Karpas-422 (cell line): ENCODE data around the gene ADORA2B. TPM values are rescaled to one million over a fixed set of nuclear protein-coding genes. Genes with fewer than 3 reads are reported as not detected.
A peak's percentile ranks its signal among the peaks of the same experiment; 100 is the strongest.

ENCODE experiments used
- DNase-seq: peaks from one replicate; pipeline ENCODE4 v3.0.0-alpha.2; 2015
- H2AFZ ChIP-seq: fragments of 200-600 bp; sonication (generic); 2 replicates; pipeline ENCODE4 v1.6.1; 2014; ENCODE audit warnings: antibody characterized with exemption, low read length, mixed read lengths
- H3K27ac ChIP-seq: fragments of 200-600 bp; sonication (generic); 2 replicates; pipeline ENCODE4 v1.5.1; 2014; ENCODE audit warnings: mild to moderate bottlenecking, low read length, moderate library complexity
- H3K27me3 ChIP-seq: fragments of 200-600 bp; sonication (generic); 2 replicates; pipeline ENCODE4 v1.6.1; 2014; ENCODE audit warnings: low read length, mixed read lengths
- H3K36me3 ChIP-seq: fragments of 200-600 bp; sonication (generic); 2 replicates; pipeline ENCODE4 v1.6.1; 2014; ENCODE audit warnings: low read length, mixed read lengths; ENCODE audit not compliant: insufficient read depth
- H3K4me1 ChIP-seq: fragments of 200-600 bp; sonication (generic); 2 replicates; pipeline ENCODE4 v1.6.1; 2014; ENCODE audit warnings: mild to moderate bottlenecking, low read length, mixed read lengths
- H3K4me2 ChIP-seq: fragments of 200-600 bp; sonication (generic); 2 replicates; pipeline ENCODE4 v1.6.1; 2014; ENCODE audit warnings: low read length, low read depth, mild to moderate bottlenecking; ENCODE audit not compliant: poor library complexity, severe bottlenecking
- H3K4me3 ChIP-seq: fragments of 200-600 bp; sonication (generic); 2 replicates; pipeline ENCODE4 v1.5.1; 2014; ENCODE audit warnings: mild to moderate bottlenecking, antibody characterized with exemption, low read length, mixed read lengths
- H3K79me2 ChIP-seq: fragments of 200-600 bp; sonication (generic); 2 replicates; pipeline ENCODE4 v1.6.1; 2014; ENCODE audit warnings: mild to moderate bottlenecking, low read length, mixed read lengths
- H3K9ac ChIP-seq: fragments of 200-600 bp; sonication (generic); 2 replicates; pipeline ENCODE4 v1.6.0; 2014; ENCODE audit warnings: low read length
- H3K9me2 ChIP-seq: fragments of 200-600 bp; sonication (generic), shearing (Covaris generic); replicated peaks from 2 replicates; pipeline ENCODE4 v1.6.0; 2014; ENCODE audit warnings: mild to moderate bottlenecking, low read length, moderate library complexity; ENCODE audit not compliant: insufficient read depth
- H3K9me3 ChIP-seq: fragments of 300-700, 200-600 bp; sonication (generic); 2 replicates; pipeline ENCODE4 v1.6.1; 2014; ENCODE audit warnings: low read length, mixed read lengths
- H4K20me1 ChIP-seq: fragments of 200-600 bp; sonication (generic); 2 replicates; pipeline ENCODE4 v1.6.1; 2014; ENCODE audit warnings: mild to moderate bottlenecking, antibody characterized with exemption, low read length, low read depth; ENCODE audit not compliant: insufficient read depth
- total RNA-seq: library from RNA; depleted of rRNA; stranded (reverse); fragments of >200 nt; shearing (Covaris generic); gene quantifications from 2 replicates; pipeline ENCODE4 v1.2.3, GENCODE V29; 2014; ENCODE audit warnings: low replicate concordance

Gene ADORA2B
- total RNA-seq, 1 experiment from 2014 or later = not detected

- H3K9me3 ChIP-seq = no peaks in the 10 kb centered on the region
- H3K27me3 ChIP-seq = no peaks in the 10 kb centered on the region
- no peaks in the 10 kb centered on the region for H3K79me2 ChIP-seq
- no peak overlapping the region for H3K4me2 ChIP-seq
- no peaks in the 10 kb centered on the region for H4K20me1 ChIP-seq
- peak; percentile 55 for DNase-seq
- H3K27ac ChIP-seq = no peak overlapping the region
- H3K9ac ChIP-seq = no peak overlapping the region
- H2AFZ ChIP-seq = no peak overlapping the region
- H3K36me3 ChIP-seq = no peaks in the 10 kb centered on the region
- no peaks in the 10 kb centered on the region for H3K9me2 ChIP-seq
- H3K4me3 ChIP-seq = no peak overlapping the region
- no peaks in the 10 kb centered on the region for H3K4me1 ChIP-seq
These were observed 2.6 kb upstream of the ADORA2B start for GRCh38 chr17:15942207-15942833.

- Histone ChIP-seq H3K27ac (no peak overlapping the region), H2AFZ (no peak overlapping the region), H4K20me1 (no peaks in the 10 kb centered on the region), H3K4me3 (no peak overlapping the region), H3K9ac (no peak overlapping the region), H3K79me2 (no peaks in the 10 kb centered on the region), H3K9me2 (no peaks in the 10 kb centered on the region), H3K4me2 (no peak overlapping the region), H3K27me3 (no peaks in the 10 kb centered on the region), H3K9me3 (no peaks in the 10 kb centered on the region), H3K36me3 (no peaks in the 10 kb centered on the region), H3K4me1 (no peaks in the 10 kb centered on the region)
- DNase-seq = no peak
These were observed 765 bp upstream of the ADORA2B start for GRCh38 chr17:15943971-15944758.

- Histone ChIP-seq H3K9me3 (no peaks in the 10 kb centered on the region), H2AFZ (no peak overlapping the region), H3K9me2 (no peaks in the 10 kb centered on the region), H3K36me3 (no peaks in the 10 kb centered on the region), H3K4me2 (no peak overlapping the region), H3K27ac (no peak overlapping the region), H4K20me1 (no peaks in the 10 kb centered on the region), H3K4me3 (no peak overlapping the region), H3K79me2 (no peaks in the 10 kb centered on the region), H3K4me1 (no peaks in the 10 kb centered on the region), H3K9ac (no peak overlapping the region), H3K27me3 (no peaks in the 10 kb centered on the region)
- DNase-seq = no peak
These were observed 729 bp downstream of the ADORA2B start for GRCh38 chr17:15945527-15946191.

- no peaks in the 10 kb centered on the region for H3K9me2 ChIP-seq
- no peaks in the 10 kb centered on the region for H3K36me3 ChIP-seq
- H3K27ac ChIP-seq = no peak overlapping the region
- no peaks in the 10 kb centered on the region for H3K79me2 ChIP-seq
- no peaks in the 10 kb centered on the region for H3K4me1 ChIP-seq
- H4K20me1 ChIP-seq = no peaks in the 10 kb centered on the region
- H3K9me3 ChIP-seq = no peaks in the 10 kb centered on the region
- no peak overlapping the region for H3K4me2 ChIP-seq
- no peak overlapping the region for H2AFZ ChIP-seq
- no peak overlapping the region for H3K4me3 ChIP-seq
- H3K27me3 ChIP-seq = no peaks in the 10 kb centered on the region
- no peak overlapping the region for H3K9ac ChIP-seq
- no peak for DNase-seq
These were observed 1.7 kb downstream of the ADORA2B start for GRCh38 chr17:15946611-15947120.

GRCh38 chr17:15947271-15947670 is 2.3 kb downstream of the ADORA2B start:
- Histone ChIP-seq H3K4me2 (no peak overlapping the region), H3K27me3 (no peaks in the 10 kb centered on the region), H3K27ac (no peak overlapping the region), H3K9me3 (no peaks in the 10 kb centered on the region), H3K4me3 (no peak overlapping the region), H4K20me1 (no peaks in the 10 kb centered on the region), H3K36me3 (no peaks in the 10 kb centered on the region), H2AFZ (no peak overlapping the region), H3K79me2 (no peaks in the 10 kb centered on the region), H3K4me1 (no peaks in the 10 kb centered on the region), H3K9me2 (no peaks in the 10 kb centered on the region), H3K9ac (no peak overlapping the region)
- DNase-seq = no peak

GRCh38 chr17:15947976-15948752 is 3.2 kb downstream of the ADORA2B start:
- H3K9me2 ChIP-seq = no peaks in the 10 kb centered on the region
- H3K27me3 ChIP-seq = no peaks in the 10 kb centered on the region
- H3K79me2 ChIP-seq = no peaks in the 10 kb centered on the region
- H2AFZ ChIP-seq = no peak overlapping the region
- no peak overlapping the region for H3K9ac ChIP-seq
- H3K36me3 ChIP-seq = no peaks in the 10 kb centered on the region
- DNase-seq = no peak
- H3K27ac ChIP-seq = no peak overlapping the region
- H4K20me1 ChIP-seq = no peaks in the 10 kb centered on the region
- H3K9me3 ChIP-seq = no peaks in the 10 kb centered on the region
- H3K4me1 ChIP-seq = no peaks in the 10 kb centered on the region
- no peak overlapping the region for H3K4me3 ChIP-seq
- no peak overlapping the region for H3K4me2 ChIP-seq

GRCh38 chr17:15951368-15952047 is 6.6 kb downstream of the ADORA2B start:
- H3K27ac ChIP-seq = no peak overlapping the region
- no peak overlapping the region for H2AFZ ChIP-seq
- no peaks in the 10 kb centered on the region for H3K36me3 ChIP-seq
- no peak overlapping the region for H3K4me2 ChIP-seq
- H3K79me2 ChIP-seq = no peaks in the 10 kb centered on the region
- H3K9me3 ChIP-seq = no peaks in the 10 kb centered on the region
- H3K4me1 ChIP-seq = peaks cover 14% of the 10 kb centered on the region
- no peak overlapping the region for H3K9ac ChIP-seq
- no peak overlapping the region for H3K4me3 ChIP-seq
- no peaks in the 10 kb centered on the region for H3K9me2 ChIP-seq
- H3K27me3 ChIP-seq = no peaks in the 10 kb centered on the region
- no peaks in the 10 kb centered on the region for H4K20me1 ChIP-seq
- DNase-seq = no peak
